GM18526 (cell line): ENCODE results near the gene NFKB1.

ENCODE experiments used
- POLR2A ChIP-seq: IDR thresholded peaks from 3 replicates; pipeline ENCODE4 v1.6.1; 2011; ENCODE audit not compliant: insufficient read length; ENCODE audit errors: extremely low read depth

The NFKB1 gene

GRCh38 chr4:102594000-102594399, 92.8 kb downstream of the NFKB1 start:
- TF ChIP-seq POLR2A = no peak

GRCh38 chr4:102596532-102596931, 95.4 kb downstream of the NFKB1 start:
- no peak for TF ChIP-seq POLR2A

- TF ChIP-seq POLR2A = no peak
Measured at GRCh38 chr4:102598086-102598761, 97.1 kb downstream of the NFKB1 start.

DNA sequence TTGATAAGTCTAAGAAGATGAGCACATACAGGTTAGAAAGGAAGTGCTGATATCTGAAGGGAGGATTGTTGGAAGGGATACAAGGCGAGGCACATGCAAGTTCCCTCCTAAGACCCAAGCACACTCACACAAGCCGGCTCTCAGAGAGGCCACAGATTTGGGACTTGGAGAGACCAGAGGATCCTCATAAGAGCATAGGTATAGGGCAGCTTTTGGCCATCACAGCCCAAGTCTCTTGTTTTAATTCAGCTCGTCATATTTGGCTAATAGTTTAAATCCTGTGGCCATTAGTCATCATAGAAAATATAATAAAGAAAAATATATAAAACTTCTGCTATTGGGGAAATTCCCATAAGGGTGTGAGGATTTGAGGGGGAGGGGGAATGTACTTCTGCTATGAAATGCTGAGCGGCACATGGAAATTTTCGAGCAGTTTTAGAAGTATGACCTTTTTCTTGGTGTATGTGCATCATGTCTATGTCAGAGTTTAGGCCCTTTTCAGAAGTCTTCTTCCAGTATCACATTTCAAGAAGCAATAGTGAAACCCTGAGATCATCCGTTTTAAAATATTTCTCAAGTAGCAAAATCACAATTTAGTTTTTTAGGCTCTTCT, 97.7 kb downstream of the NFKB1 start:
- TF ChIP-seq POLR2A = no peak

GRCh38 chr4:102599455-102599854, 98.3 kb downstream of the NFKB1 start:
- no peak for TF ChIP-seq POLR2A

- TF ChIP-seq POLR2A = no peak
Measured at GRCh38 chr4:102599886-102600285, 98.7 kb downstream of the NFKB1 start.

- TF ChIP-seq POLR2A = no peak
Measured at GRCh38 chr4:102600689-102601088, 99.5 kb downstream of the NFKB1 start.

- no peak for TF ChIP-seq POLR2A
Measured at GRCh38 chr4:102601586-102602227, 100.5 kb downstream of the NFKB1 start.

GRCh38 chr4:102604222-102604940, 103.2 kb downstream of the NFKB1 start:
- no peak for TF ChIP-seq POLR2A

DNA sequence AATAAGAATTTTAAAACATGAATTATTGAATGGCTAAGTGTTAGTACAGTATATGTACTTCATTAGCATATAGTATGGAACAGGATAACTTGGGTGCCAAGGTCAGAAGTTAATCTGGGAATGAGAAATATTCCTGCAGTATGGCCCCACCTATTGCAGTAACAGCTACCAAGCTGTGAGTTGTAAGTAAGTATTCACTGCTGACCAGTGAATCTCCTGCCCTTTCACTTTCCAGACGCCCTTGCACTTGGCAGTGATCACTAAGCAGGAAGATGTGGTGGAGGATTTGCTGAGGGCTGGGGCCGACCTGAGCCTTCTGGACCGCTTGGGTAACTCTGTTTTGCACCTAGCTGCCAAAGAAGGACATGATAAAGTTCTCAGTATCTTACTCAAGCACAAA, 105.1 kb downstream of the NFKB1 start:
- TF ChIP-seq POLR2A = no peak

DNA sequence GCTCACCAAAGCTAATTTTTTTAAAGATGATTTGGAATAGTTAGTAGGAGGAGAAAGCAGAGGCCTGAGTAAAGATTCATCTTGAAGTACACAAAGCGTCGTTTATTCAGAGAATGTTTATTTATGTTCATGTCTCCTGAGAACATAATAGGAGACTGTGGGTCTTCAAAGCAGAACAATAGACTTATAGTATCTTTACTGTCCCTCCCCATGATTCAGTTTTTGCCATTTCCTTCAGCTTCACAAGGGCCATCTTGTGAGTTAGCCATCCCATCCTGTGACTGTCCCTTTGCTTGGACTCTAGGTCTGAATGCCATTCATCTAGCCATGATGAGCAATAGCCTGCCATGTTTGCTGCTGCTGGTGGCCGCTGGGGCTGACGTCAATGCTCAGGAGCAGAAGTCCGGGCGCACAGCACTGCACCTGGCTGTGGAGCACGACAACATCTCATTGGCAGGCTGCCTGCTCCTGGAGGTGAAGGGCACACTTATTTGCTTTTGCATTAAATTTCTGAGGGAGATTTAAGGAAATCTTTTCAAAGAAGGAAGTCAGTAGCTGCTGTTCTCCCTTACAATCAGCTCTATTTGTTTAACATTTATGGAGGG, 105.8 kb downstream of the NFKB1 start:
- TF ChIP-seq POLR2A = no peak

DNA sequence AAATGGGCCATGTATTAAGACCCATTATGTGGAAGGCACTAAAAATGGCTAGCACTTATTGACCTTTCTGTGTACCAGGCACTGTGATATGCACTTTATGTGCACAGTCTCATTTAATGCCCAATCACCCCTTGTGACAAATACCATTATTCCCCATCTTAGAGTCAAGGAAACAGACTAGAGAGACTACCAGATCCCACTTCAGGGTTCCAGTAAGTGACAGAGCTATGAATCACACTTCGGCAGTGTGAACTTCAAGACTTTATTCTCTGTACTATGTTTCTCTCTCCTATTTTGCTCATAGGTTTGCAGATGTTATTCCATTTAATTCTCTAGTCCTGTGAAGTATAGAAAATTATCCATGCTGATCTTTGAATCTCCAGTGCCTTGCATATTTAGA, 107.0 kb downstream of the NFKB1 start:
- no peak for TF ChIP-seq POLR2A

- no peak for TF ChIP-seq POLR2A
Measured at GRCh38 chr4:102610007-102610406, 108.8 kb downstream of the NFKB1 start.

DNA sequence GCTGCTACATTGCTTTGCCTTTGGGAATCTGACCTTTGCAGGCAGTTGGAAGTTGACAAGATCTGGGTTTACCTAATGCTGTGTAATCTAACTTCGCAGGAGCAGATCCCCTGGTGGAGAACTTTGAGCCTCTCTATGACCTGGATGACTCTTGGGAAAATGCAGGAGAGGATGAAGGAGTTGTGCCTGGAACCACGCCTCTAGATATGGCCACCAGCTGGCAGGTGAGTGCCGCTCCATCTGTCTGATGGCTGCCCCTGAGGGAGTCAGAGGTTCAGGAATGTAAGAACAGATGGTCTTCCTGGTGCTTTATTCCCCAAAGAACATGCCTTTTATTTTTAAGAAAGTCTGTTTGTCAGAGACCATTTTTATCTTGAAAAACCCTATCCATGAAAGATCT, 109.3 kb downstream of the NFKB1 start:
- no peak for TF ChIP-seq POLR2A

DNA sequence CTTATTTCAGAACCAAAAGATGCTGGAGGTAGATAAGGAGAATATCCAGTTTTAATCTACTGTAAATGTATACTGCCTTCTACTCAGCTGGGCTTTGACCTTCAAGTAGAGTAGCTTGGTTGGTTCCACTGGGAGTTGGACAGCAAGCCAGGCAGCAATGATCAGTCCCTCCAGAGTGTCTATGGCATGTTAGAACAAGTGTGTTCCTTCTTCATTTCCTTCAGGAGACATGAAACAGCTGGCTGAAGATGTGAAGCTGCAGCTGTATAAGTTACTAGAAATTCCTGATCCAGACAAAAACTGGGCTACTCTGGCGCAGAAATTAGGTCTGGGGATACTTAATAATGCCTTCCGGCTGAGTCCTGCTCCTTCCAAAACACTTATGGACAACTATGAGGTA, 111.1 kb downstream of the NFKB1 start:
- no peak for TF ChIP-seq POLR2A

- no peak for TF ChIP-seq POLR2A
Measured at GRCh38 chr4:102612824-102613366, 111.7 kb downstream of the NFKB1 start.

DNA sequence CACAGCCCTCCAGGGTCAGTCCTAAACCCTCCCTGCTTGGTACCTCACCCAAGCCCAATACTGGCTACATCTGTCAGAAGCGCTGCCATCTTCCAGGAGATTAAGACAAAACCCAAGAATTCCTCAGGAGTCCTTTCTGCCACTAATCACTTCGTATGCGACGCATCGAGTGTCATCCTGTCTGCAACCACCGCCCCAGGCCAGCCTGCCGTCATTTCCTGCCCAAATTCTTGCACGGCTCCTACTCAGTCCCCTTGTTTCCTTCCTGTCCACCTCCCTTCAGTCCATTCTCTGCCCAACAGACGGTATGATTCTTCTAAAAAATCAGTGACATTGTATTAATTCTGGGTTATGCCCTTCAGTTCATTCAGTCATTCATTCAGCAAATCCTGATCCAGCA, 113.6 kb downstream of the NFKB1 start:
- TF ChIP-seq POLR2A = no peak
